ENCODE data around the gene CLDN10. TPM values are rescaled to one million over a fixed set of nuclear protein-coding genes. Genes with fewer than 3 reads are reported as not detected.
A peak's percentile ranks its signal among the peaks of the same experiment; 100 is the strongest.

CLDN10 gene
- total RNA-seq, 1 donor from 2014 or later, result 1.8 TPM

GRCh38 chr13:95626768-95627167 lies 74.2 kb downstream of the CLDN10 start:
- no peak for DNase-seq (ENCODE audit: low read depth, low spot score)
- Mint-ChIP-seq H3K9me3 (no peaks in the 10 kb centered on the region), H3K36me3 (ENCODE audit: low read depth) (peaks cover 56% of the 10 kb centered on the region), H3K4me1 (no peaks in the 10 kb centered on the region), H3K27me3 (ENCODE audit: low read depth) (no peaks in the 10 kb centered on the region), H3K4me3 (no peak overlapping the region), H3K27ac (ENCODE audit: unreplicated experiment) (no peak overlapping the region)
- TF ChIP-seq CTCF (conservative IDR thresholded peaks at IDR 0.05), result no peak

GRCh38 chr13:95627590-95627989 lies 75.1 kb downstream of the CLDN10 start:
- no peak for TF ChIP-seq CTCF (conservative IDR thresholded peaks at IDR 0.05)
- Mint-ChIP-seq H3K4me3 (no peak overlapping the region), H3K27ac (ENCODE audit: unreplicated experiment) (no peak overlapping the region), H3K27me3 (ENCODE audit: low read depth) (no peaks in the 10 kb centered on the region), H3K36me3 (ENCODE audit: low read depth) (peaks cover 62% of the 10 kb centered on the region), H3K9me3 (no peaks in the 10 kb centered on the region), H3K4me1 (peaks cover 5% of the 10 kb centered on the region)
- no peak for DNase-seq (ENCODE audit: low read depth, low spot score)

GRCh38 chr13:95628488-95628887 lies 76.0 kb downstream of the CLDN10 start:
- Mint-ChIP-seq H3K27me3 (ENCODE audit: low read depth) (no peaks in the 10 kb centered on the region), H3K36me3 (ENCODE audit: low read depth) (peaks cover 66% of the 10 kb centered on the region), H3K27ac (ENCODE audit: unreplicated experiment) (no peak overlapping the region), H3K4me3 (no peak overlapping the region), H3K9me3 (no peaks in the 10 kb centered on the region), H3K4me1 (peaks cover 6% of the 10 kb centered on the region)
- no peak for DNase-seq (ENCODE audit: low read depth, low spot score)
- no peak for TF ChIP-seq CTCF (conservative IDR thresholded peaks at IDR 0.05)

GRCh38 chr13:95629071-95629470 lies 76.6 kb downstream of the CLDN10 start:
- Mint-ChIP-seq H3K27me3 (ENCODE audit: low read depth) (no peaks in the 10 kb centered on the region), H3K36me3 (ENCODE audit: low read depth) (peaks cover 66% of the 10 kb centered on the region), H3K27ac (ENCODE audit: unreplicated experiment) (peak overlapping the region; percentile 31), H3K9me3 (no peaks in the 10 kb centered on the region), H3K4me1 (peaks cover 6% of the 10 kb centered on the region), H3K4me3 (no peak overlapping the region)
- no peak for DNase-seq (ENCODE audit: low read depth, low spot score)
- TF ChIP-seq CTCF (conservative IDR thresholded peaks at IDR 0.05), result no peak

Other genes with a start within 250 kb of the CLDN10 start
- gene DZIP1, start 92.0 kb downstream of the CLDN10 start, total RNA-seq, result 71.0 and 71.1 TPM in 2 replicates
- 17.5 and 18.3 TPM in 2 replicates for gene DNAJC3, start 124.4 kb downstream of the CLDN10 start, total RNA-seq

Measured in neural crest cell (in vitro differentiated cells).